GM19035 (cell line): Measurements from ENCODE around the gene ATP7B.
"Not testable (repeated sequence)": the region's sequence is repeated elsewhere in the genome, so short reads cannot be mapped to it uniquely, and the experiment has no call there.

Experiments used
- ATAC-seq: cut with Tn5 transposase; IDR thresholded peaks from one replicate; pipeline ENCODE4 v1.9.1; 2021; ENCODE audit not compliant: unreplicated experiment

The ATP7B gene

GRCh38 chr13:52010890-52011631 lies at the start of gene ATP7B:
TSS of gene ATP7B (minus strand) at chr13:52011450. CDS start at chr13:52011337, 113 bp downstream.
- peak; percentile 7 for ATAC-seq

GRCh38 chr13:52053460-52053859 lies 42.2 kb upstream of the ATP7B start:
- ATAC-seq: no peak

- no peak for ATAC-seq
Observed at GRCh38 chr13:52051400-52051799, 40.1 kb upstream of the ATP7B start.

GRCh38 chr13:52048516-52048915 lies 37.3 kb upstream of the ATP7B start:
- ATAC-seq: no peak

- ATAC-seq: no peak
Observed at GRCh38 chr13:52047463-52047862, 36.2 kb upstream of the ATP7B start.

GRCh38 chr13:52043675-52044074 lies 32.4 kb upstream of the ATP7B start:
- ATAC-seq: no peak

- no peak for ATAC-seq
Observed at GRCh38 chr13:52036037-52036436, 24.8 kb upstream of the ATP7B start.

- ATAC-seq: no peak
Observed at GRCh38 chr13:52034616-52035226, 23.5 kb upstream of the ATP7B start.

GRCh38 chr13:52033039-52033438 lies 21.8 kb upstream of the ATP7B start:
- ATAC-seq: no peak

GRCh38 chr13:52030401-52030800 lies 19.2 kb upstream of the ATP7B start:
- not testable (repeated sequence) for ATAC-seq

- no peak for ATAC-seq
Observed at GRCh38 chr13:52029569-52029968, 18.3 kb upstream of the ATP7B start.

GRCh38 chr13:52027832-52028231 lies 16.6 kb upstream of the ATP7B start:
- ATAC-seq: no peak

GRCh38 chr13:52026246-52026626 lies 15.0 kb upstream of the ATP7B start:
- no peak for ATAC-seq

GRCh38 chr13:52025475-52026245 lies 14.4 kb upstream of the ATP7B start:
- no peak for ATAC-seq

- no peak for ATAC-seq
Observed at GRCh38 chr13:52024481-52024880, 13.2 kb upstream of the ATP7B start, which contains the start of gene UTP14C. TSS of gene UTP14C (plus strand) at chr13:52024691. CDS start at chr13:52028805, 4,114 bp downstream.

- no peak for ATAC-seq
Observed at GRCh38 chr13:52022356-52022755, 11.1 kb upstream of the ATP7B start.

- no peak for ATAC-seq
Observed at GRCh38 chr13:52020191-52020590, 8.9 kb upstream of the ATP7B start.

GRCh38 chr13:52016296-52016695 lies 5.0 kb upstream of the ATP7B start:
- ATAC-seq: no peak

- peak; percentile 1 for ATAC-seq
Observed at GRCh38 chr13:52012512-52012836, 1.2 kb upstream of the ATP7B start.

- ATAC-seq: peak; percentile 99
Observed at GRCh38 chr13:52011632-52012511, 622 bp upstream of the ATP7B start, which contains the start of gene ALG11. TSS of gene ALG11 (plus strand) at chr13:52012398. CDS start at chr13:52012419, 21 bp downstream.

GRCh38 chr13:52009946-52010345 lies 1.3 kb downstream of the ATP7B start:
- ATAC-seq: no peak
